ENCODE data around the gene ADGRG1.
"Not testable (repeated sequence)": the region's sequence is repeated elsewhere in the genome, so short reads cannot be mapped to it uniquely, and the experiment has no call there.

ADGRG1 gene

GRCh38 chr16:57628008-57628781, at the start of gene ADGRG1:
TSS of gene ADGRG1 (plus strand) at chr16:57628630. CDS start at chr16:57650288, 21,658 bp downstream.
- no peak for DNase-seq (ENCODE audit: low read depth)

GRCh38 chr16:57579361-57579665, 49.1 kb upstream of the ADGRG1 start:
- no peak for DNase-seq (ENCODE audit: low read depth)

GRCh38 chr16:57585051-57585687, 43.3 kb upstream of the ADGRG1 start:
- DNase-seq (ENCODE audit: low read depth), result no peak

GRCh38 chr16:57588831-57589230, 39.6 kb upstream of the ADGRG1 start:
- DNase-seq (ENCODE audit: low read depth), result no peak

GRCh38 chr16:57589374-57589773, 39.1 kb upstream of the ADGRG1 start:
- no peak for DNase-seq (ENCODE audit: low read depth)

- DNase-seq (ENCODE audit: low read depth), result no peak
Measured at GRCh38 chr16:57590654-57591085, 37.8 kb upstream of the ADGRG1 start.

GRCh38 chr16:57591086-57591869, 37.2 kb upstream of the ADGRG1 start:
- DNase-seq (ENCODE audit: low read depth), result no peak

GRCh38 chr16:57591870-57592485, 36.5 kb upstream of the ADGRG1 start:
- DNase-seq (ENCODE audit: low read depth), result no peak

GRCh38 chr16:57592591-57593003, 35.8 kb upstream of the ADGRG1 start:
- DNase-seq (ENCODE audit: low read depth), result no peak

- DNase-seq (ENCODE audit: low read depth), result no peak
Measured at GRCh38 chr16:57593021-57593420, 35.4 kb upstream of the ADGRG1 start.

GRCh38 chr16:57593990-57594389, 34.4 kb upstream of the ADGRG1 start:
- no peak for DNase-seq (ENCODE audit: low read depth)

GRCh38 chr16:57594531-57595031, 33.8 kb upstream of the ADGRG1 start:
- no peak for DNase-seq (ENCODE audit: low read depth)

- not testable (repeated sequence) for DNase-seq (ENCODE audit: low read depth)
Measured at GRCh38 chr16:57596234-57596633, 32.2 kb upstream of the ADGRG1 start.

- no peak for DNase-seq (ENCODE audit: low read depth)
Measured at GRCh38 chr16:57598437-57598836, 30.0 kb upstream of the ADGRG1 start.

GRCh38 chr16:57600048-57600835, 28.2 kb upstream of the ADGRG1 start:
- no peak for DNase-seq (ENCODE audit: low read depth)

GRCh38 chr16:57600952-57601580, 27.4 kb upstream of the ADGRG1 start:
- no peak for DNase-seq (ENCODE audit: low read depth)

GRCh38 chr16:57601801-57602478, 26.5 kb upstream of the ADGRG1 start:
- DNase-seq (ENCODE audit: low read depth), result no peak

GRCh38 chr16:57603115-57604024, 25.1 kb upstream of the ADGRG1 start:
- DNase-seq (ENCODE audit: low read depth), result no peak

GRCh38 chr16:57604177-57604576, 24.3 kb upstream of the ADGRG1 start:
- no peak for DNase-seq (ENCODE audit: low read depth)
